Peyer's patch (tissue), 4 donors: Measurements from ENCODE around the gene XIRP2. TPM values are rescaled to one million over a fixed set of nuclear protein-coding genes. Genes with fewer than 3 reads are reported as not detected.

Experiments
- DNase-seq, 3 donors: peaks; one replicate each; pipeline ENCODE4 v3.0.0-alpha.2; 2017 to 2019
- H3K27ac ChIP-seq, 4 donors: fragments of 200-600 bp; sonication (generic); one replicate each; pipeline ENCODE4 v1.5.1; 2016 to 2019
- H3K27me3 ChIP-seq, 2 donors: fragments of 200-600 bp; sonication (generic); one replicate each; pipeline ENCODE4 v1.5.1; 2019
- H3K36me3 ChIP-seq, 3 donors: fragments of 200-600 bp; sonication (generic); one replicate each; pipeline ENCODE4 v1.5.1; 2016 to 2019
- H3K4me1 ChIP-seq, 4 donors: fragments of 200-600 bp; sonication (generic); one replicate each; pipeline ENCODE4 v1.5.1; 2016 to 2019
- H3K4me3 ChIP-seq, 4 donors: fragments of 200-600 bp; sonication (generic); 1 replicate in 3 of 4; 2 replicates in 1 of 4; pipeline ENCODE4 v1.5.1; 2016 to 2019; ENCODE audit warnings: mild to moderate bottlenecking in 1 of 4
- H3K9me3 ChIP-seq, 4 donors: fragments of 200-600 bp; sonication (generic); one replicate each; pipeline ENCODE4 v1.5.1; 2016 to 2019; ENCODE audit warnings: mild to moderate bottlenecking in 1 of 4
- POLR2A ChIP-seq, 2 donors: fragments of 450-650 bp; IDR thresholded peaks; one replicate each; pipeline ENCODE4 v1.5.1; 2017; ENCODE audit warnings: antibody characterized with exemption in 2 of 2, mild to moderate bottlenecking in 2 of 2, moderate library complexity in 2 of 2
- total RNA-seq, 4 donors: library from RNA; depleted of rRNA; stranded (reverse); fragments of >200 nt; gene quantifications; one replicate each; pipeline ENCODE4 v1.1.0, GENCODE V29; 2016
- TF ChIP-seq, protein P1 (sequence below), 6 experiments: fragments of 450-650 bp in 4 of 6; fragments of 200-600 bp in 2 of 6; sonication (generic) in 1 of 6; IDR thresholded peaks; one replicate each; pipeline ENCODE4 v1.5.1; 2017 to 2019; ENCODE audit warnings: antibody characterized with exemption in 6 of 6, mild to moderate bottlenecking in 3 of 6, moderate library complexity in 1 of 6

Gene XIRP2
- total RNA-seq, 4 donors from 2014 or later: not detected

DNA sequence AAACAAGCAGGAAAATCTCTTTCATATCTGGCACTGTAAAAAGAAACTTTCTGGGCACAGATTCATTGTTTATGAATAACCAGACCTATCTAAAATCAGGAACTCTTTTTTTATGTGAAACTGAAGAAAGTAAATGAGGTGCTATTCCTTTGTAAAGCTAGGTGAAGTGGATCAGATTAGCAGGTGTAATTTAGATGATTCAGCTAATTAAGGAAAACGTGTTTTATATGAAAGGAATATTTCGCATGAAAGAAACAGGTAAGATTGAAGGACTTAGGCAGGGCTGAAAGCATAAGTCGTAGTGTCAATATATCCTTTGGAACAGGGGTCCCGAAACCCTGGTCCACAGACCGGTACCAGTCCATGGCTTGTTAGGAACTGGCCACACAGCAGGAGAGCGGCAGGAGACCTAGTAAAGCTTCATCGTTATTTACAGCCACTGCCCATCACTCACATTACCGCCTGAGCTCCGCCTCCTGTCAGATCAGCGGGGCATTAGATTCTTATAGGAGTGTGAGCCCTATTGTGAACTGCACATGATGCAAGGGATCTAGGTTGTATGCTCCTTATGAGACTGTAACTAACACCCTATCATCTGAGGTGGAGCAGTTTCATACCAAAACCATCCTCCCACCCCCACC lies 20.3 kb upstream of the XIRP2 start:
- Histone ChIP-seq H3K9me3 (no peaks in the 10 kb centered on the region), H3K27me3 (no peaks in the 10 kb centered on the region), H3K4me1 (no peaks in the 10 kb centered on the region), H3K36me3 (no peaks in the 10 kb centered on the region), H3K4me3 (no peak overlapping the region), H3K27ac (no peak overlapping the region)
- DNase-seq: no peak
- TF ChIP-seq, protein P1, sequence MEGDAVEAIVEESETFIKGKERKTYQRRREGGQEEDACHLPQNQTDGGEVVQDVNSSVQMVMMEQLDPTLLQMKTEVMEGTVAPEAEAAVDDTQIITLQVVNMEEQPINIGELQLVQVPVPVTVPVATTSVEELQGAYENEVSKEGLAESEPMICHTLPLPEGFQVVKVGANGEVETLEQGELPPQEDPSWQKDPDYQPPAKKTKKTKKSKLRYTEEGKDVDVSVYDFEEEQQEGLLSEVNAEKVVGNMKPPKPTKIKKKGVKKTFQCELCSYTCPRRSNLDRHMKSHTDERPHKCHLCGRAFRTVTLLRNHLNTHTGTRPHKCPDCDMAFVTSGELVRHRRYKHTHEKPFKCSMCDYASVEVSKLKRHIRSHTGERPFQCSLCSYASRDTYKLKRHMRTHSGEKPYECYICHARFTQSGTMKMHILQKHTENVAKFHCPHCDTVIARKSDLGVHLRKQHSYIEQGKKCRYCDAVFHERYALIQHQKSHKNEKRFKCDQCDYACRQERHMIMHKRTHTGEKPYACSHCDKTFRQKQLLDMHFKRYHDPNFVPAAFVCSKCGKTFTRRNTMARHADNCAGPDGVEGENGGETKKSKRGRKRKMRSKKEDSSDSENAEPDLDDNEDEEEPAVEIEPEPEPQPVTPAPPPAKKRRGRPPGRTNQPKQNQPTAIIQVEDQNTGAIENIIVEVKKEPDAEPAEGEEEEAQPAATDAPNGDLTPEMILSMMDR (IDR thresholded peaks at IDR 0.05): no peak
- TF ChIP-seq POLR2A (IDR thresholded peaks at IDR 0.05): no peak

DNA sequence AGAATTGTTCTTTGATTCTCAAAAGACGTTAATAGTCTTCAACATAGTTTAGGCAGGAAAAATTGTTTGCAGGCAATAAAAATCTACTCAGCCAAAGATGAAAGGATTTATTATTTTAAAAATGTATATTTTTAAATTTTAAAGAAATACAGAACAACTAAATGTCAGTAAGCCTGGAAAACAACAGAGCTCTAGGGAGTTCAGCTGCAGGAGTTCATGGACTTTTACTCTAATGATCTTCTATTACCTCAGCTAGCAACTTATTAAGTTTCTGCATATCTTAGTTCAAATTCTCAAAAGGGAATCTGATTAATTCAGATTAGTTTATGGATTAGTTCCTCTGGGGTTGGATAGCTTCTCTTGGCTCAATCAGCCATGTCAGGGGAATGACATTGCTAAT lies 17.9 kb upstream of the XIRP2 start:
- H3K4me1 ChIP-seq: no peaks in the 10 kb centered on the region
- H3K27ac ChIP-seq: no peak overlapping the region
- DNase-seq: no peak
- no peaks in the 10 kb centered on the region for H3K27me3 ChIP-seq
- H3K4me3 ChIP-seq: no peak overlapping the region
- H3K9me3 ChIP-seq: no peaks in the 10 kb centered on the region
- no peak for TF ChIP-seq POLR2A (IDR thresholded peaks at IDR 0.05)
- TF ChIP-seq, protein P1 (IDR thresholded peaks at IDR 0.05): no peak
- H3K36me3 ChIP-seq: no peaks in the 10 kb centered on the region

- no peak for DNase-seq
- no peak for TF ChIP-seq POLR2A (IDR thresholded peaks at IDR 0.05)
- TF ChIP-seq, protein P1 (IDR thresholded peaks at IDR 0.05): no peak
- Histone ChIP-seq H3K4me1 (no peaks in the 10 kb centered on the region), H3K27ac (no peak overlapping the region), H3K4me3 (no peak overlapping the region), H3K9me3 (no peaks in the 10 kb centered on the region), H3K36me3 (no peaks in the 10 kb centered on the region), H3K27me3 (no peaks in the 10 kb centered on the region)
These were observed 7.1 kb upstream of the XIRP2 start for GRCh38 chr2:166881177-166881576.

DNA sequence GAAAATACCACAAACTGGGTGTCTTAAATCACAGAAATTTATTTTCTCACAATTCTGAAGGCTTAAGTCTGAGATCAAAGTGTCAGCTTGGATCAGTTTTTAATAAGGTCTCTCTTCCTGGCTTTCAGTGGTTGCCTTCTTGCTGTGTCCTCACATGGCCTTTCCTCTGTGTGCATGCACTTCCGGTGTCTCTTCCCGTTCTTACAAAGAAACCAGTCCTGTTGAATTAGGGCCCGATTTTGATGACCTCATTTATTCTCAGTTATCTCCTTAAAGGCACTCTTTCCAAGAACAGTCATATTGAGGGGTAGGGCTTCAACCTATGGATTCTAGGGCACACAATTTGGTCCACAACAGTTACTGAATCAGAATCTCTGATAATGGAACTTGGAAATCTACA lies 5.4 kb upstream of the XIRP2 start:
- no peaks in the 10 kb centered on the region for H3K4me1 ChIP-seq
- no peak for DNase-seq
- TF ChIP-seq, protein P1 (IDR thresholded peaks at IDR 0.05): no peak
- no peak for TF ChIP-seq POLR2A (IDR thresholded peaks at IDR 0.05)
- no peaks in the 10 kb centered on the region for H3K9me3 ChIP-seq
- no peak overlapping the region for H3K4me3 ChIP-seq
- H3K27ac ChIP-seq: no peak overlapping the region
- no peaks in the 10 kb centered on the region for H3K27me3 ChIP-seq
- H3K36me3 ChIP-seq: no peaks in the 10 kb centered on the region

DNA sequence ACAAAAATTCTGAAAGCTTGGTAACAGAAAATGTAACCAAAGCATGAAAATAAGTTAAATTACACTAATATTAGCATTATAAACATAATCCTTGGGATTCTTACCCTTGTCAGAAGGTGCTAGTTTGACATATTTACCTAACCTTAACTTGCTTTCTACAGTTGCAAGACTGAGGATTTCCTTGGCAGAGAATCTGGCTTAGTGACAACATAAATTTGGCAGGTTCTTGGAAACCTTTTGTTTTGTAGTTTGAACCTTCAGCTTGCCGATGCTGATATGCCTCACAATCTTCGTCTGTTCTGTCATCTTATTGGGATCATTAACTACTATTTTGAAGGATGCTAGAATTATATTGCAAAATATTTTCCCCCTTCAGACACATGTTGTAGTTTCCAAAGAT lies 3.4 kb downstream of the XIRP2 start:
- Histone ChIP-seq H3K4me3 (no peak overlapping the region), H3K27me3 (no peaks in the 10 kb centered on the region), H3K9me3 (no peaks in the 10 kb centered on the region), H3K4me1 (no peaks in the 10 kb centered on the region), H3K36me3 (no peaks in the 10 kb centered on the region), H3K27ac (no peak overlapping the region)
- DNase-seq: no peak
- TF ChIP-seq POLR2A (IDR thresholded peaks at IDR 0.05): no peak

DNA sequence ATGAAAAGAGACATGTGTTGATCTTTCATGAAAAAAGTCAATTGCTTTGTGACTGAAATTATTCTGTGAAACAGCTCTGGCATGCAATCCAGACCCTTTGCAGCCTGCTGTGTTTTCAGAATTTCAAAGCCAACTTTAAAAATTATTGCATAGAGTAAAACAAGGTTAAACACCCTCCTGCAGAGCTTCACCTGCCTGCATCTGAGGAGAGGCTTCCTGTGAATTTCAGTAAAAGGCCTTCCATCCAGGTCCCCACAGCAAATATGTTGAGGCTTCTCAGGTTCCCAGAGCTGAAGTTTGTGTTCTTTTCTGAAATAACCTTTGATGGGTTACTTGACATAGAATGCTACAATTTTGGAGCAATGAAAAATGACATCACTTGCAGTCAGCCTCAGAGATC lies 4.1 kb downstream of the XIRP2 start:
- no peak overlapping the region for H3K4me3 ChIP-seq

More for the DNA sequence above, 4.1 kb downstream of the XIRP2 start:
- Histone ChIP-seq H3K27me3 (no peaks in the 10 kb centered on the region), H3K9me3 (no peaks in the 10 kb centered on the region), H3K27ac (no peak overlapping the region), H3K36me3 (no peaks in the 10 kb centered on the region), H3K4me1 (no peaks in the 10 kb centered on the region)
- TF ChIP-seq, protein P1 (IDR thresholded peaks at IDR 0.05): no peak
- TF ChIP-seq POLR2A (IDR thresholded peaks at IDR 0.05): no peak
- DNase-seq: no peak
